AG10803 (cell line): Measurements from ENCODE around the gene IFRD2.

ENCODE experiments used
- DNase-seq: peaks from one replicate; pipeline ENCODE4 v3.0.0; 2010; ENCODE audit warnings: low read depth
- H3K4me3 ChIP-seq: 2 replicates; pipeline ENCODE4 v1.5.1; 2011; ENCODE audit warnings: mild to moderate bottlenecking, low read length, control low read depth
- CTCF ChIP-seq: conservative IDR thresholded peaks from 2 replicates; pipeline ENCODE4 v1.5.1; 2011; ENCODE audit warnings: mild to moderate bottlenecking, low read length, control low read depth, inconsistent platforms

IFRD2 gene

GRCh38 chr3:50237754-50238548 lies 54.3 kb downstream of the IFRD2 start:
- DNase-seq: peak; percentile 86
- H3K4me3 ChIP-seq: peak overlapping the region; percentile 95
- TF ChIP-seq CTCF: no peak
